HK-2 (cell line): ENCODE measurements around the gene EFNB2.

Experiments used
- DNase-seq: peaks from one replicate; pipeline ENCODE4 v3.0.0-alpha.2; 2018; ENCODE audit not compliant: unreplicated experiment

The EFNB2 gene

GRCh38 chr13:106525865-106526264, 9.6 kb downstream of the EFNB2 start:
- no peak for DNase-seq

GRCh38 chr13:106524108-106524507, 11.4 kb downstream of the EFNB2 start:
- DNase-seq = no peak

- no peak for DNase-seq
These were observed 11.9 kb downstream of the EFNB2 start for GRCh38 chr13:106523576-106523975.

- no peak for DNase-seq
These were observed 12.4 kb downstream of the EFNB2 start for GRCh38 chr13:106522898-106523525.

- DNase-seq = no peak
These were observed 13.3 kb downstream of the EFNB2 start for GRCh38 chr13:106522112-106522705.

GRCh38 chr13:106521095-106521799, 14.2 kb downstream of the EFNB2 start:
- no peak for DNase-seq

GRCh38 chr13:106520251-106521054, 15.0 kb downstream of the EFNB2 start:
- no peak for DNase-seq

GRCh38 chr13:106518512-106518911, 16.9 kb downstream of the EFNB2 start:
- no peak for DNase-seq

GRCh38 chr13:106517109-106517847, 18.2 kb downstream of the EFNB2 start:
- no peak for DNase-seq

- DNase-seq = no peak
These were observed 19.7 kb downstream of the EFNB2 start for GRCh38 chr13:106515635-106516254.

GRCh38 chr13:106514928-106515634, 20.4 kb downstream of the EFNB2 start:
- no peak for DNase-seq

GRCh38 chr13:106513025-106513983, 22.2 kb downstream of the EFNB2 start:
- DNase-seq = no peak

- no peak for DNase-seq
These were observed 27.7 kb downstream of the EFNB2 start for GRCh38 chr13:106507560-106508274.

GRCh38 chr13:106506286-106506685, 29.2 kb downstream of the EFNB2 start:
- no peak for DNase-seq

- no peak for DNase-seq
These were observed 29.7 kb downstream of the EFNB2 start for GRCh38 chr13:106505732-106506131.

GRCh38 chr13:106505295-106505694, 30.2 kb downstream of the EFNB2 start:
- no peak for DNase-seq

GRCh38 chr13:106503730-106504453, 31.6 kb downstream of the EFNB2 start:
- no peak for DNase-seq

- DNase-seq = no peak
These were observed 32.2 kb downstream of the EFNB2 start for GRCh38 chr13:106503272-106503671.
